Adrenal gland (tissue), 5 donors: ENCODE data around the gene CFAP69.

Source experiments
- POLR2A ChIP-seq, 2 donors: fragments of 450-650 bp; IDR thresholded peaks; one replicate each; pipeline ENCODE4 v1.6.1; 2017; ENCODE audit warnings: antibody characterized with exemption in 2 of 2, mild to moderate bottlenecking in 2 of 2, moderate library complexity in 1 of 2
- TF ChIP-seq, protein P1 (sequence below), 6 experiments: fragments of 450-650 bp in 4 of 6; fragments of 200-600 bp in 2 of 6; sonication (generic) in 1 of 6; IDR thresholded peaks; 1 replicate in 5 of 6; 2 replicates in 1 of 6; pipeline versions ENCODE4 v1.5.1 to v1.8.0; 2016 to 2021; ENCODE audit warnings: antibody characterized with exemption in 6 of 6, mild to moderate bottlenecking in 2 of 6, moderate library complexity in 1 of 6
- donor health status: DM: no; HTN: no; CAD: no.

DNA sequence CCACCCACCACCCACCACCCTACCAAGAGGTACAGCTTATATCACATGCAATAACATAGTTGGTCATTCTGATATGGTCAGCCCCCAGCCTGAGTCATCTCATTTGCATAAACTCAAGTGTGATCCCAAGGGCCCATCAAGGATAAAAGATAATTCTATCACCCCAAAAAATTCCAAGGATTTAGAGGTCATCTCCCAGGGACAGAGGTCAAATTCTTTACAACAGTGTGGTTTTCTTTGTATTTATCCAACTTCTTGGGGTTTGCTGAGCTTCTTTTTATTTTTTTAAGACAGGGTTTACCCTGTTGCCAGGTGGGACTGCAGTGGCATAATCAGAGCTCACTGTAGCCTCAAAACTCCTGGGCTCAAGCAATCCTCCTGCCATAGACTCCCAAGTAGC is 92.1 kb downstream of the CFAP69 start:
- TF ChIP-seq, protein P1, sequence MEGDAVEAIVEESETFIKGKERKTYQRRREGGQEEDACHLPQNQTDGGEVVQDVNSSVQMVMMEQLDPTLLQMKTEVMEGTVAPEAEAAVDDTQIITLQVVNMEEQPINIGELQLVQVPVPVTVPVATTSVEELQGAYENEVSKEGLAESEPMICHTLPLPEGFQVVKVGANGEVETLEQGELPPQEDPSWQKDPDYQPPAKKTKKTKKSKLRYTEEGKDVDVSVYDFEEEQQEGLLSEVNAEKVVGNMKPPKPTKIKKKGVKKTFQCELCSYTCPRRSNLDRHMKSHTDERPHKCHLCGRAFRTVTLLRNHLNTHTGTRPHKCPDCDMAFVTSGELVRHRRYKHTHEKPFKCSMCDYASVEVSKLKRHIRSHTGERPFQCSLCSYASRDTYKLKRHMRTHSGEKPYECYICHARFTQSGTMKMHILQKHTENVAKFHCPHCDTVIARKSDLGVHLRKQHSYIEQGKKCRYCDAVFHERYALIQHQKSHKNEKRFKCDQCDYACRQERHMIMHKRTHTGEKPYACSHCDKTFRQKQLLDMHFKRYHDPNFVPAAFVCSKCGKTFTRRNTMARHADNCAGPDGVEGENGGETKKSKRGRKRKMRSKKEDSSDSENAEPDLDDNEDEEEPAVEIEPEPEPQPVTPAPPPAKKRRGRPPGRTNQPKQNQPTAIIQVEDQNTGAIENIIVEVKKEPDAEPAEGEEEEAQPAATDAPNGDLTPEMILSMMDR (IDR thresholded peaks at IDR 0.05), result no peak
- no peak for TF ChIP-seq POLR2A (IDR thresholded peaks at IDR 0.05)
